Keratinocyte (primary cell): ENCODE measurements around the gene ASPSCR1.

ENCODE experiments used
- CTCF ChIP-seq, 3 experiments: IDR thresholded peaks in 1 of 3; conservative IDR thresholded peaks in 1 of 3; optimal IDR thresholded peaks in 1 of 3; 2 replicates in 2 of 3; 3 replicates in 1 of 3; pipeline versions ENCODE3 to v1.5.1; 2011; ENCODE audit warnings: low read length in 3 of 3, mild to moderate bottlenecking in 3 of 3, moderate library complexity in 2 of 3, control low read depth in 1 of 3, inconsistent platforms in 1 of 3; ENCODE audit not compliant: insufficient read depth in 2 of 3; ENCODE audit errors: extremely low read depth in 1 of 3
- EZH2 ChIP-seq: IDR thresholded peaks from one replicate; pipeline ENCODE4 v1.6.1; 2012; ENCODE audit warnings: inconsistent platforms, mild to moderate bottlenecking, low read length, moderate library complexity

GRCh38 chr17:82009413-82009812 is 32.0 kb downstream of the ASPSCR1 start:
- no peak for TF ChIP-seq CTCF (optimal IDR thresholded peaks at IDR 0.05 in 1 of 3, IDR thresholded peaks at IDR 0.05 in 1 of 3, conservative IDR thresholded peaks at IDR 0.05 in 1 of 3; ENCODE audit: extremely low read depth in 1 of 3, insufficient read depth in 2 of 3, low read length in 3 of 3)
- no peak for TF ChIP-seq EZH2
